ENCODE data around the gene TOM1.

GRCh38 chr22:35296051-35296450 lies 3.6 kb upstream of the TOM1 start:
- no peak for TF ChIP-seq POLR2AphosphoS5 (IDR thresholded peaks at IDR 0.05; ENCODE audit: low read depth, low read length)
- no peak for TF ChIP-seq POLR2A (IDR thresholded peaks at IDR 0.05; ENCODE audit: low read depth, low read length)
- TF ChIP-seq TAF1 (IDR thresholded peaks at IDR 0.05; ENCODE audit: low read depth, low read length) = no peak
- TF ChIP-seq PAX5 (IDR thresholded peaks at IDR 0.05; ENCODE audit: insufficient read depth, low read length, severe bottlenecking) = no peak
